HepG2 (cell line): Measurements from ENCODE around the gene IFT122. TPM values are rescaled to one million over a fixed set of nuclear protein-coding genes. Genes with fewer than 3 reads are reported as not detected.

Experiments used
- ATAC-seq: fragments of 200-7000 bp; cut with Tn5 transposase; 3 replicates; pipeline ENCODE4 v1.9.1; 2020; ENCODE audit warnings: mild to moderate bottlenecking, moderate library complexity
- BruUV-seq: library from RNA; stranded (reverse); fragments of 400-500 nt; replicated peaks from 2 replicates; lab custom pipeline; 2021; lab: Mats Ljungman, UMichigan
- CTCF ChIA-PET: fragments of 300-600 bp; formaldehyde crosslinking; extraction: SDS; loops from one replicate; lab custom pipeline; 2021; ENCODE audit warnings: low total read pairs, inconsistent platforms, low intra/inter-chr PET ratio; lab: Yijun Ruan, JAX
- POLR2A ChIA-PET: fragments of 350-600 bp; sonication (Branson Sonifier 250); formaldehyde crosslinking; loops from one replicate; lab custom pipeline; 2020; ENCODE audit warnings: antibody characterized with exemption, inconsistent platforms; lab: Yijun Ruan, JAX
- DNase-seq: peaks from one replicate; pipeline ENCODE4 v3.0.0-alpha.2; 2015; ENCODE audit warnings: low spot score
- FAIRE-seq: peaks from 3 replicates; lab custom pipeline; 2011; peaks lifted over from hg19 to GRCh38; lab: Jason Lieb, UNC
- H2AFZ ChIP-seq: one replicate; pipeline ENCODE4 v1.6.1; 2011; ENCODE audit warnings: low read length, inconsistent platforms
- H3K27ac ChIP-seq: fragments of 300-600 bp; 3 replicates; pipeline ENCODE4 v1.8.0; 2011; ENCODE audit warnings: mixed run types, mild to moderate bottlenecking, mixed read lengths, low read length, inconsistent platforms; ENCODE audit not compliant: insufficient read depth; ENCODE audit errors: extremely low read length
- H3K27me3 ChIP-seq, 2 experiments: fragments of 200-600 bp in 1 of 2; 2 replicates in 1 of 2; 3 replicates in 1 of 2; pipeline versions ENCODE4 v1.6.0 to v1.8.0; 2011; ENCODE audit warnings: low read length in 2 of 2, mild to moderate bottlenecking in 2 of 2, moderate library complexity in 2 of 2, inconsistent platforms in 1 of 2; ENCODE audit not compliant: insufficient read depth in 2 of 2, control insufficient read depth in 1 of 2
- H3K36me3 ChIP-seq, 2 experiments: fragments of 200-600 bp in 1 of 2; replicated peaks in 1 of 2; 2 replicates in 1 of 2; 3 replicates in 1 of 2; pipeline versions ENCODE4 v1.5.1 to v1.8.0; 2011; ENCODE audit warnings: low read length in 2 of 2, inconsistent platforms in 1 of 2; ENCODE audit not compliant: insufficient read depth in 2 of 2, control insufficient read depth in 1 of 2
- H3K4me1 ChIP-seq: 2 replicates; pipeline ENCODE4 v1.5.1; 2012; ENCODE audit warnings: low read length, inconsistent platforms; ENCODE audit not compliant: insufficient read depth
- H3K4me2 ChIP-seq: 2 replicates; pipeline ENCODE4 v1.6.0; 2011; ENCODE audit warnings: low read depth, low read length, inconsistent platforms
- H3K4me3 ChIP-seq, 3 experiments: fragments of 200-600 bp in 1 of 3; sonication (generic), shearing (Covaris generic) in 1 of 3; replicated peaks in 1 of 3; 2 replicates each; pipeline ENCODE4 v1.5.1; 2011 to 2016; ENCODE audit warnings: low read length in 3 of 3, inconsistent platforms in 2 of 3, low read depth in 2 of 3, mild to moderate bottlenecking in 2 of 3, control low read depth in 1 of 3, mixed read lengths in 1 of 3; ENCODE audit not compliant: insufficient read depth in 1 of 3
- H3K79me2 ChIP-seq: one replicate; pipeline ENCODE4 v1.6.1; 2011; ENCODE audit warnings: low read length, inconsistent platforms; ENCODE audit not compliant: insufficient read depth
- H3K9ac ChIP-seq: 2 replicates; pipeline ENCODE4 v1.6.0; 2011; ENCODE audit warnings: mild to moderate bottlenecking, low read depth, low read length, inconsistent platforms; ENCODE audit not compliant: insufficient read depth
- H3K9me3 ChIP-seq: 2 replicates; pipeline ENCODE4 v1.5.1; 2012; ENCODE audit warnings: mild to moderate bottlenecking, low read length
- H4K20me1 ChIP-seq: 2 replicates; pipeline ENCODE4 v1.6.0; 2011; ENCODE audit warnings: inconsistent platforms, mild to moderate bottlenecking, low read length, moderate library complexity; ENCODE audit not compliant: insufficient read depth
- AGO2 ChIP-seq: fragments of 200-400 bp; formaldehyde crosslinking; optimal IDR thresholded peaks from 2 replicates; pipeline ENCODE3; 2017; ENCODE audit warnings: mild to moderate bottlenecking, low read depth, low read length, moderate library complexity
- CSRNP1 ChIP-seq: sonication (generic); formaldehyde crosslinking; IDR thresholded peaks from 2 replicates; pipeline ENCODE4 v1.8.1; 2023; ENCODE audit warnings: mild to moderate bottlenecking, missing genetic modification reagents
- GLMP ChIP-seq: sonication (generic); formaldehyde crosslinking; IDR thresholded peaks from 2 replicates; pipeline ENCODE4 v1.9.0; 2021; ENCODE audit warnings: missing genetic modification reagents, mild to moderate bottlenecking, borderline replicate concordance
- GRHL1 ChIP-seq: sonication (generic); formaldehyde crosslinking; conservative IDR thresholded peaks from 2 replicates; pipeline ENCODE4 v1.8.0; 2022; ENCODE audit warnings: missing genetic modification reagents
- HNF4A ChIP-seq: sonication (generic); formaldehyde crosslinking; IDR thresholded peaks from 2 replicates; pipeline ENCODE4 v1.4.0; 2020; ENCODE audit warnings: missing genetic modification reagents
- MAX ChIP-seq: IDR thresholded peaks from 2 replicates; pipeline ENCODE4 v1.6.1; 2012; ENCODE audit warnings: inconsistent platforms
- SIN3A ChIP-seq: IDR thresholded peaks from 2 replicates; pipeline ENCODE4 v1.6.1; 2011; ENCODE audit warnings: low read depth, mild to moderate bottlenecking, control low read depth, low read length, borderline replicate concordance
- THYN1 ChIP-seq: sonication (generic); formaldehyde crosslinking; IDR thresholded peaks from 2 replicates; pipeline ENCODE4 v1.8.1; 2023; ENCODE audit warnings: low read depth, mild to moderate bottlenecking, moderate library complexity, missing genetic modification reagents, borderline replicate concordance
- ZFY ChIP-seq: sonication (generic); formaldehyde crosslinking; IDR thresholded peaks from 2 replicates; pipeline ENCODE4 v1.4.0; 2020; ENCODE audit warnings: missing genetic modification reagents
- ZNF329 ChIP-seq: sonication (generic); formaldehyde crosslinking; IDR thresholded peaks from 2 replicates; pipeline ENCODE4 v1.9.0; 2021; ENCODE audit warnings: low read depth, mild to moderate bottlenecking, missing genetic modification reagents
- ZNF460 ChIP-seq: sonication (generic); formaldehyde crosslinking; IDR thresholded peaks from 2 replicates; pipeline ENCODE4 v1.5.1; 2020; ENCODE audit warnings: missing genetic modification reagents, mild to moderate bottlenecking, borderline replicate concordance
- ZNF776 ChIP-seq: sonication (generic); formaldehyde crosslinking; IDR thresholded peaks from 2 replicates; pipeline ENCODE4 v1.4.0; 2020; ENCODE audit warnings: mild to moderate bottlenecking, missing genetic modification reagents
- WGBS: methylation state at CpG from one replicate; pipeline ENCODE4 v1.1.6; 2017; ENCODE audit warnings: low lambda C conversion rate; 5-methylcytosine and 5-hydroxymethylcytosine counted together
- in situ Hi-C: cut with HindIII; loops from 2 replicates; pipeline ENCODE4 v1.10.0; 2017; ENCODE audit warnings: low pct_unique_long_range_greater_than_20kb; ENCODE audit not compliant: extremely low pct_ligation_motif_present
- intact Hi-C: fragments of 100-400 bp; cut with micrococcal nuclease; formaldehyde crosslinking; loops from one replicate; pipeline ENCODE4 v1.10.0; 2022; ENCODE audit not compliant: unreplicated experiment
- polyA plus RNA-seq, 8 experiments: library from polyadenylated mRNA; depleted of rRNA in 3 of 8; stranded (reverse) in 7 of 8; unstranded in 1 of 8; fragments of >200 nt; fragmentation: Illumina TruSeq in 4 of 8; extraction: Trizol in 4 of 8; gene quantifications; 2 replicates each; pipeline versions ENCODE4 v1.2.1 to v1.2.3, GENCODE V29; 2011 to 2016; ENCODE audit warnings: low read depth in 4 of 8, missing spikeins in 1 of 8, mixed read lengths in 1 of 8; ENCODE audit not compliant: insufficient read depth in 1 of 8
- total RNA-seq, 5 experiments: library from RNA; depleted of rRNA; stranded (reverse); fragments of >200 nt; fragmentation: Illumina TruSeq; extraction: Trizol; gene quantifications; 2 replicates each; pipeline ENCODE4 v1.2.3, GENCODE V29; 2016; ENCODE audit warnings: low read depth in 1 of 5

IFT122 gene
- total and polyA plus RNA-seq, 2 of the 13 experiments (the other 11 are each of a cell fraction or from before 2014, with no cell fraction given): 10.1 to 10.3 TPM

GRCh38 chr3:129563850-129564535 is 124.0 kb downstream of the IFT122 start (continued):
- TF ChIP-seq MAX (no peak), HNF4A (CRISPR knock-in tag) (peak; percentile 61), ZFY (peak; percentile 24; the same call in 1 of the 2 replicates), THYN1 (no peak), CSRNP1 (CRISPR knock-in tag) (no peak), ZNF329 (CRISPR knock-in tag) (no peak)

- H3K4me3 ChIP-seq: no peak overlapping the region
- TF ChIP-seq ZNF776 (CRISPR knock-in tag) (no peak), AGO2 (peak; percentile 15), SIN3A (no peak), GLMP (CRISPR knock-in tag) (no peak), ZNF460 (CRISPR knock-in tag) (no peak), GRHL1 (no peak)
- H3K27ac ChIP-seq: no peak overlapping the region
- no CpG with 5 or more reads among the region's 21 CpGs for WGBS
- DNase-seq (no peak), ATAC-seq (no peak), FAIRE-seq (no peak)
- ChIA-PET POLR2A (no interaction called here), CTCF (no interaction called here)
- H3K9me3 ChIP-seq: no peaks in the 10 kb centered on the region
- H3K27me3 ChIP-seq: no peaks in the 10 kb centered on the region; a peak in 1 of 5 replicates
- peaks cover 11 to 14% of the 10 kb centered on the region in 2 experiments; a peak in 4 of 5 replicates for H3K36me3 ChIP-seq
- no peaks in the 10 kb centered on the region for H3K79me2 ChIP-seq
- intact Hi-C loops (no loop called here), in situ Hi-C loops (no loop called here)
- H3K4me2 ChIP-seq: no peak overlapping the region
- no TSS peak for BruUV-seq
- H4K20me1 ChIP-seq: no peaks in the 10 kb centered on the region
- H2AFZ ChIP-seq: no peak overlapping the region
- H3K9ac ChIP-seq: no peak overlapping the region
- peaks cover 14% of the 10 kb centered on the region for H3K4me1 ChIP-seq
Observed at GRCh38 chr3:129564981-129565644, 125.1 kb downstream of the IFT122 start.
